Stimulated activated CD8-positive, alpha-beta memory T cell treated with anti-CD3 and anti-CD28 coated beads, Interleukin-4, amount 100 ng/mL, for 1 hour (primary cell): Measurements from ENCODE around the gene HMCN1.

Source experiments
- DNase-seq, 2 donors: peaks; one replicate each; pipeline ENCODE4 v3.0.0-alpha.2; 2020; ENCODE audit warnings: low read depth in 2 of 2, low spot score in 1 of 2

The HMCN1 gene

GRCh38 chr1:185803241-185803640 is 69.0 kb downstream of the HMCN1 start:
- no peak for DNase-seq

DNA sequence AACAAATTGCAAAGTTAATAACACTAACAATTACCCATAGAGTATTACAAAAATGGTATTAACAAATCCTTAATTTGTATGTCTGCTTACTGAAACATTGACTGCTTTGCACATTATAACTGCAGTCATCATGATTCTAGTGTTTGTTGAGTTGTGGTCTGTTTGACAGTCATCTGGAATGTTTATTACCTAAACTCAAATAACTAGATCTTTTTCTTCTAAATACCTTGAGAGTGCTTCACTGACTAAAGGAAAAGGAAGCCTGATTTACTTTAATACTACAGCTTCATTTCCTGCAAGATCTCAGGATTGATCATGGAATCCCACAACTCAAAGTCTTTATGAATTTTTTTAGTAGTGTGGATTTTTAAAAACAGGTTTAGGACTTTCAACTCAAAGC is 70.0 kb downstream of the HMCN1 start:
- no peak for DNase-seq

- no peak for DNase-seq
These were observed 70.4 kb downstream of the HMCN1 start for GRCh38 chr1:185804608-185805007.

- no peak for DNase-seq
These were observed 73.1 kb downstream of the HMCN1 start for GRCh38 chr1:185807275-185807674.

- no peak for DNase-seq
These were observed 74.4 kb downstream of the HMCN1 start for GRCh38 chr1:185808631-185809030.

DNA sequence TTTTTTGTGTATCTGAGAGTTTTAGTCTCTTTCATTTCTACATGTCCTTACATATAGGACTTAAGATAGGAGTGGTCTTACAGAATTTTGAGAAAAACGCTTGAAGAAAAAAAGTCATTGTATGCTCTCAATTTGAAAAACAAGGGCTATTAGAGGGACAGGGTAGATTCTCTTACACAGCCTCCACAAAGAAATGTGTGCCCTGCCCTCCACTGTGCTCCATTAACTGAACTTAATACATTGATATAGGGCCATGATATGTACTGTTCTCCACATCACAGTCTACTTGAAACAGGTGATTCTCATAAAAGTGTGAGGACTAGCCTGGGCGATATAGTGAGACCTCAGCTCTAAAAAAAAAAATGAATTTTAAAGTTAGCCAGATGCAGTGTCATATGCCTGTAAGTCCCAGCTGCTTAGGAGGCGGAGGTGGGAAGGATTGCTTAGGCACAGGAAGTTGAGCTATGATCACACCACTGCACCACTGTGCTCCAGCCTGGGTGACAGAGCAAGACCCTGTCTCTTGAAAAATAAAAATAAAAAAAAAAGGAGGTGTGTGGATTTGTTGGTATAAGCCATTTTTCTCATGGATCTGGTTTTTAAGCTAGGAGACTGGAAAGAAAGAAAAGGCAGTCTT is 77.0 kb downstream of the HMCN1 start:
- no peak for DNase-seq

DNA sequence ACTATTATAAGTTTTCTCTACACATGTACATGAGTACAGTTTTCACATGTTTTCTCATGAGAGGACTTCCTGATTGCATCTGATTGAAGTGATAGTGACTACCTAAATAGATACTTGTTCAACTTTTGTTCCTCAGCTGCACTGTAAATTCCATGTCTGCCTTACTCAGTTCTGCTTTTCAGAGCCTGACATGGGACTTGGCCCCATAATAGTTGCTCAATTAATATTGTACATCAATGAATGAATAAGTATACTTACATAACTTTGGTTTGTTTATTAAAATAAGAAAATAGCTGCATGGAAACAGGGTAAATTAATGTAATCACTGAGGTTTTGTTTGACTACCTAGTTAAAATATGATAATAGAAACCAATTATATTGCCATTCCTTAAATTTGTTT is 78.7 kb downstream of the HMCN1 start:
- no peak for DNase-seq

- no peak for DNase-seq
These were observed 79.3 kb downstream of the HMCN1 start for GRCh38 chr1:185813401-185813979.

- no peak for DNase-seq
These were observed 82.3 kb downstream of the HMCN1 start for GRCh38 chr1:185816460-185816859.

- DNase-seq = no peak
These were observed 85.6 kb downstream of the HMCN1 start for GRCh38 chr1:185819798-185820197.

DNA sequence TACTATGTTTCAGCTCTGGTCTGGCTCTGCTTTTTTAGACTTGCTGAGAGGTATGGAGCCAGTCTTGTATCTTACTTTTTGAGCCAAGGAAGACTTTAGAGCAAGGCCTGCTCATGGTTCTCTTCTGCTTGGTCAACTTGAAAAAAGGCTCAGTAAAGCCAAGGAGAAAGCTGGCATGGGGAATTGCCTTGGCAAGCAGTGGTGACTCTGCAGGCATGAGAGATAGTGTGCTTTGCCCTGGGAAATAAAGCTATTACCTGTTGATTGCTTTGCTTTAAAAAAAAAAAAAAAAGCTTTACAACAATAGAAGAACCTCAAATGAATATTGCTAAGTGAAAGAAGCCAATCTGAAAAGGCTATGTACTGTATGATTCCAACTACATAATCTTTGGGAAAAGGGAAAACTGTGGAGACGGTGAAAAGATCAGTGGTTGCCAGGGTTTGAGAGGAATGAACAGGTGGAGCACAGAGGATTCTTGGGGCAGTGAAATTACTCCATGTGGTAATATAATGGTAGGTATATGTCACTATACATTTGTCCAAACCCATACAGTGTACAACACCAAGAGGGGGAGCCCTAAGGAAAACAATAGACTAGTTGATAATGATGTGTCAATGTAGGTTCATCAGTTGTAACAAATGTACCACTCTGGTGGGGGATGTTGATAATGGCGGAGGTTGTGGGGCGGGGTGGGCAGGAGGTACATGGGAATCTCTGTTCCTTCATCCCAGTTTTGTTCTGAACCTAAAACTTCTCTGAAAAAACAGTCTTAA is 87.6 kb downstream of the HMCN1 start:
- DNase-seq = no peak

- DNase-seq = no peak
These were observed 89.3 kb downstream of the HMCN1 start for GRCh38 chr1:185823467-185823866.

DNA sequence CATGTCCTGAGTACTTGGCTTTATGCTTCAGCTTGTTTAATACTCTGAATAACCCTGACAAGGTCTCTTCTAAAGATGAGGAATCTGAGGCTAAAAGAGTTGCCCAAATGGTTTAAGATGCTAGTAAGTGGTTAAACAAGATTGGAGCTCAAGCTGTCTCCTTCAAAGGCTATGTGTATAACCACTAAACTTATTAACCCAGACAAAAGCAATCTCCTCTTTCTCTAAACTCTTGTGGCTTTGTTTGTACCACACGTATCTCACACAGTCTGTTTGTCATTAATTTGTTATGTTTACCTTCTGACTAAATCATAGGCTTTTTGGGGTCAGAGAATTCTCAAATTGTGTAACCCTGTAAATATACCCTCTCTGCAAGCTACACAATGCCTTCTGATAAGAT is 89.9 kb downstream of the HMCN1 start:
- DNase-seq = no peak

DNA sequence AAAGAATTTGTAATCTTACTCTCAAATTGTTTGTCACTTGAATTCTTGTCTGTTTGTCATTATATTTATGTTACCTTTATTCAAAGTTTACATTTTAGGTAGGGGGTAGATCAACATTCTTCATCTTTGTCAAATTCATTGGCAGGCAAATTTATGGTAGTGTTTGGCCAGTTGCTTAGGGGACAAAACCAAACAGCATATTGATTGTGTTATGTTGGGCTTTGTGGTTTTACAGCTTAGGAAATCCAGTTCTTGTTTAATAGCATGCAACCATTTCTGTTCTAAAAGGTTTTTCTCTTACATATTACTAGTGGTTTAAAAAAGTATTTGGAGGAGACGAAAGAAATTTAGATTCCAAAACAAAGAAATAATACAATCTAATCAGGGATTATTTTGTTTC is 91.4 kb downstream of the HMCN1 start:
- DNase-seq = no peak

- DNase-seq = no peak
These were observed 100.2 kb downstream of the HMCN1 start for GRCh38 chr1:185834371-185834905.

DNA sequence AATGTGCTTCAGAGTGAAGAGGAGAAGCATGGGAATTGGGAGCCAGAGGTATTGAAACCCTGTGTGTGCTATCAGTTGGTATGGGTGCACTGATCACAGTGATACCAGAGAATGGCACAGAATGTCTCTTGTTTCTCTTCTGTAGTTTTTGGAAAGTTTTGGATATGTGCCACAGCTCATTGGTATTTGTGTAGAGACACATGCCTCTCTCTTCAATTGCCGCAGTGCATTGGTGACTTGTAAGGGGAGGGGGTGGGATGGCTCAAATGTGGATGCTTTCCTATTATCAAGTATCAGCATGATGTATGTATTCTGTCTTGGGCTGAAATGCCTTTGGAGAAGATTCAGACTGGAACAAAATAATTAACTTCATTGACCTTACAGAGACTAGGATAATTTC is 101.0 kb downstream of the HMCN1 start:
- DNase-seq = no peak

- DNase-seq = no peak
These were observed 103.5 kb downstream of the HMCN1 start for GRCh38 chr1:185837711-185838110.

GRCh38 chr1:185838111-185838510 is 103.9 kb downstream of the HMCN1 start:
- DNase-seq = no peak

DNA sequence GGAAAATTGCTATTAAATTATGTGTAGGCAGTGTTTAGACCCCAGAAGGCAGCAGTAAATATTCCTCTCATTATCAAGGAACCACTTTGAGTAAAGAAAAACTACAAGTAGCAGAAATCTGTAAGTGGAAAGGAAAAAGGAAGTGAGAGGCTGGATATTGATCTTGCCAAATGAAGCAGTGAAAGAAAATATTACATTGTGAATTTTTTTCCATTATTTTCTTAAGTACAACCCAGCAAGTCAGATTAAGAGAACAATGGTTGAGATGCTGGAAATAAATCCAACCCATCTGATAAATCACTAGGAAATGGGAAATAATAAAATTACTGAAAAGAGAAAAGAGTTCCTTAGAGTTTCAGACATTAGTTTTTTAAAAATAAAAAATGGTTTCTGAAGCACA is 106.7 kb downstream of the HMCN1 start:
- no peak for DNase-seq

DNA sequence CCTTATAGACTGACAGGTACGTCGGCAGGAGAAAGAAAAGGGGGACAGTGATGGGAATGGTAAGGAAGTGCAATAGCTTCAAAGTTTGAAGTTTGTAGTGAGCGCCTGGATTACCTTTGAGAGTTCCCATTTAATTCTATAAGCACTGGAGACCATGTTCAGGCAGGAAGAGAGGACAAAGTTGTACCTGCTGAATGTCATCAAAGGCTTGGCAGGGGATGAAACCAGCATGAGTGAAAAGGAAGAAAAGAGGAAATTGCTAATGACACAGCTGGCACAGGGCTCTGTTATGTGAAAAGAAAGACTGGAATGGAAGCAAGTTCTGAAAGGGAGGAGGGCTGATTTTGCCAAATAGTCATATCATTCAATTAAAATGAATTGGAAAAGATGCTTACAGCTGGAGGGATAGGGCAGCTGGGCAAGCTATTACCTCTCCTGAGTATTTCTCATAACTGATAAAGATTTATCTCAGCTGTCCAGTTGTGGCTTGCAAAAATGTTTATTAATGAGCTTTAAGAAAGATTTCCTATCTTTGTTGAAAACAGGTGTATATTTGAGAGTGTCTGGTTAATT is 109.2 kb downstream of the HMCN1 start:
- no peak for DNase-seq

GRCh38 chr1:185843986-185844385 is 109.8 kb downstream of the HMCN1 start:
- DNase-seq = no peak
